ENCODE results near the gene SEC16A. TPM values are rescaled to one million over a fixed set of nuclear protein-coding genes. Genes with fewer than 3 reads are reported as not detected.

SEC16A gene
- polyA plus RNA-seq, 6 donors from 2014 or later: 10.3 to 35.2 (median 20.0) TPM

DNA sequence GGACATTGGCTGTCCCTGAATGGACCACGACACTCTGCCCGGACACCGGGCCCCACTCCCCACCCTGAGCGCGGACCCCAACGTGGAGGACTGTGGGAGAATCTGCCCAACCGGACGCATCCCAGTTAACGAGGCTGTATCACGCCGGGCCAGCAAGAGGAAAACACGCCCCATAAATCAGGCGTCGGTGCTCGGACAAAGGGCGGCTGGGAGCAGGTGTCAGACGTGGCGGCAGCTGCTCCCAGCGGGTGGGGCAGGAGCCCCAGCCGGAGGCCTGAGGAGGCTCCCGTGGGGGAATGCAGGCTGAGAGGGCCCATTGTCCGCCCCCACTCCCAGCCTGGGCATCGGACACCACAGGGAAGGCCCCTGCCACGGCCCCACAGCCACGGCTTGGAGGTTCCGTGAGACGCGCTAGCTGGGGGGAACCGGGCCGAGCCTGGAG is 43.8 kb upstream of the SEC16A start:
- ATAC-seq (ENCODE audit: low read depth in 2 of 2) (no peak), DNase-seq (no peak)
- Mint-ChIP-seq H3K4me3 (no peak overlapping the region), H3K36me3 (no peaks in the 10 kb centered on the region), H3K4me1 (peaks cover 13 to 23% (median 21%) of the 10 kb centered on the region in 3 donors), H3K27ac (no peak overlapping the region), H3K9me3 (no peaks in the 10 kb centered on the region), H3K27me3 (no peaks in the 10 kb centered on the region)

DNA sequence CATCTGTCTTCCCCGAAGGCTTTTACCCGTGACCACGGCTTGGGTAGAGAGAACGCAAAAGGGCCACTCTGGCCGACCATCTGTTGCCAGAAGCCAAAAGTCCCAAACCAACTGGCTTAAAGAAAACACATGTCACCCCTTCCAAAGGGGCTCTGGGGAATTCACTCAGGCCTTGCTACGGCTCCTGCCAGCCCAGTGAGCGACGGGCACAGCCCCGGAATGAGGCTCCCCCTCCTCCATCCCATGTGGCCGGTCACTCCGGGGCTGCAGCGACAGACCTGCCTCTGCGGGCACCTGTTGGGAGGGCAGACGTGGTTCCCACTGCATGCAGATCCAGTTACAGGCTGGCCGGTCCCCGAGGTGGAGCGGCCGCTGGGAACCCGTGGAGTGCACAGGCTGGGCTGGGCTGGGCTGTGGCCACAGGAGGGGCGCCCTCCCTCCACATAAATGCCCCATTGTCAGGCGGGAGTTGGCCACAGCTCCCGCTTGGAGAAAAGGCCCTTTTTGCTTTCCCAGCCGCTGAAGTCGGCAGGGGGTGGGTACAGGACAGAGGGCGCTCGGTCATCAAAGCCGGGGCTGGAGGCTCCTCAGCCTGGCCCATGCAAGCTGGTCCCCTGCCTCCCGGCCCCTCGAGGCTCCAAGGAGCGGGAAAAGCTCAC is 43.1 kb upstream of the SEC16A start:
- H3K4me3 Mint-ChIP-seq: no peak overlapping the region
- no peaks in the 10 kb centered on the region for H3K9me3 Mint-ChIP-seq
- ATAC-seq (ENCODE audit: low read depth in 2 of 2) (no peak), DNase-seq (no peak)
- H3K27ac Mint-ChIP-seq: peak overlapping the region in 1 of 6 donors; percentile 53
- no peaks in the 10 kb centered on the region for H3K27me3 Mint-ChIP-seq
- peaks cover 8 to 19% (median 17%) of the 10 kb centered on the region in 3 donors for H3K4me1 Mint-ChIP-seq
- no peaks in the 10 kb centered on the region for H3K36me3 Mint-ChIP-seq

DNA sequence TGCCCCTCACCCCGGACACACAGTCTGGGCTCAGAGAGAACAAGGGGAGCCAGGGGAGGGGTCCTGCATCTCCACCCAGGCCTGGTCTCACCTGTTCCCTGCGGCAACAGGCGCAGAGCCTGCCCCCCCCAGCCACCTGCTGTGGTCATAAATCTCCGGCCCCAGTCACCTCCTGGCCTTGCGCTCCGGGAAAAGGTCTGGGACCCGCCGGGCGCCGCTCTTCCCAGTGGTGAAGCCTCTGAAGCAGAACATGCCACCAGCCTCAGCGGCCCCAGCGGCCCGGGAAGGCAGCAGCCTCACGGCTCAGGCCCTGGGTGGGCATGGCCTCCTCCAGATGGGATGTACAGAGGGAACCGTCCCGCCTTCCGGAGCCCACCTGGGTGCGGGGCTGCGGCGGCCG is 42.4 kb upstream of the SEC16A start:
- Mint-ChIP-seq H3K9me3 (no peaks in the 10 kb centered on the region), H3K4me3 (no peak overlapping the region), H3K27ac (peak overlapping the region in 1 of 6 donors; percentile 15), H3K27me3 (no peaks in the 10 kb centered on the region), H3K36me3 (no peaks in the 10 kb centered on the region), H3K4me1 (peaks cover 8 to 11% (median 11%) of the 10 kb centered on the region in 3 donors)
- ATAC-seq (ENCODE audit: low read depth in 2 of 2) (no peak), DNase-seq (no peak)

DNA sequence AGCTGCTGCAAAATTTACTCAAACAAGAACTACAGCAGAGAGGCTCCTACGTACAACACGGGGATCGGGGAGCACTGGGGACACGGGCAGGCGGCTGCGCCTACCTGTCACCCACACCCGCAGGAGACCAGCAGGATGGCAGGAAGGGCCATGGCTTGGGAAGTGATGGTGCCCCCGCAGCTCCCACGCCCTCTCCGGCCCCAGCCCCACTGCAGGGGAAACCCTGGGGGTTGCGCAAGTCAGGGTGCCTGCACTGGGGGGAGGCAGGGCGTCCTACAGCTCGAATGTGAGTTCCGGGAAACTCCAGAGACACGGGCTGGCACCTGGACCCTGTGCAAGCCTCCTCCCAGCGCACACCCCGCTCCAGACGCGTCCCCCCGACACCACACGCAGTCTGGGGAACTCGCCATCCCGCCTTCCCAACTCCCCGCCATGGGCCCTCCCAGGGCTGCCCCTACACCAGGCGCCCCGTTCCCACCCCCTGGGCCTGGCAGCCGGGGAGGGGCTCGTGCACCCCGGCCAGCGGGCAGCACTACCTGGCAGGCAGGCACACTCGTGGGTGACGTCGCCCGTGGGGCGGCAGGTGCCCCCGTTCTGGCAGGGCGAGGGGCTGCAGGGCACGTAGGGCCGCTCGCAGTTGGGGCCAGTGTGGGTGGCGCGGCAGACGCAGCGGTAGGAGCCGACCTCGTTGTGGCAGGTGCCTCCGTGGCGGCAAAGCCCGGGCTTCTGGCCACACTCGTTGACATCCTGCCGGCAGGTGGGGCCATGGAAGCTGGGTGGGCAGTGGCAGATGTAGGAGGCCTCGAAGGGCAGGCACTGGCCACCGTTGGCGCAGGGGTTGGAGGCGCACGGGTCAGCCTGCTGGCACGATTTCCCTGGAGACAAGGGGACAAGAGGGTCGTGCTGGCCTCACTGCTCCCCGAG is 39.7 kb upstream of the SEC16A start:
- ATAC-seq (ENCODE audit: low read depth in 2 of 2) (no peak), DNase-seq (no peak)
- no peak overlapping the region for H3K4me3 Mint-ChIP-seq
- no peak overlapping the region for H3K27ac Mint-ChIP-seq
- peaks cover 0 to 7% (median under 1%) of the 10 kb centered on the region in 3 donors for H3K4me1 Mint-ChIP-seq
- no peaks in the 10 kb centered on the region for H3K27me3 Mint-ChIP-seq
- H3K36me3 Mint-ChIP-seq: no peaks in the 10 kb centered on the region
- H3K9me3 Mint-ChIP-seq: no peaks in the 10 kb centered on the region

DNA sequence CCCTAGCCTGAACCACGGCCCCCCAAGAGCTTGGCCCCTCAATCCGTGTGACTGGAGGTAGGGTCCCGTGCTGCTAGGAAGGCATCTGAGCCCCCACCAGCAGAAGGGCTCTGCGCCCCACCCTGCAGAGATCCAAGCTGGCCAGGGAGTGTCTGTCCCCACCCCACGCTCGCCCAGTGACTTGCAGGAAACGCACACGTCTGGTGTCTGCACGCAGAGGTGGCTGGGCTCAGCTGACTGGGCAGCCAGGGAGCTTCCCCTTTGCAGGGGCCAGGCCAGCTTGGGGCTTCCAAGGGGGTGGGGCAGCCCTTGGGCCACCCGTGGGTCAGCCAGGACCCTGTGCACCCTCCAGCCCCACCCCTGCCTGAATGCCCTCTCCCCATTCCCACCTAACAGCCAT is 38.7 kb upstream of the SEC16A start:
- no peak overlapping the region for H3K27ac Mint-ChIP-seq
- no peaks in the 10 kb centered on the region for H3K9me3 Mint-ChIP-seq
- no peaks in the 10 kb centered on the region for H3K27me3 Mint-ChIP-seq
- DNase-seq: no peak
- no peak overlapping the region for H3K4me3 Mint-ChIP-seq
- no peak for ATAC-seq (ENCODE audit: low read depth in 2 of 2)
- H3K4me1 Mint-ChIP-seq: peaks cover 0 to 7% (median 0%) of the 10 kb centered on the region in 3 donors
- H3K36me3 Mint-ChIP-seq: no peaks in the 10 kb centered on the region

DNA sequence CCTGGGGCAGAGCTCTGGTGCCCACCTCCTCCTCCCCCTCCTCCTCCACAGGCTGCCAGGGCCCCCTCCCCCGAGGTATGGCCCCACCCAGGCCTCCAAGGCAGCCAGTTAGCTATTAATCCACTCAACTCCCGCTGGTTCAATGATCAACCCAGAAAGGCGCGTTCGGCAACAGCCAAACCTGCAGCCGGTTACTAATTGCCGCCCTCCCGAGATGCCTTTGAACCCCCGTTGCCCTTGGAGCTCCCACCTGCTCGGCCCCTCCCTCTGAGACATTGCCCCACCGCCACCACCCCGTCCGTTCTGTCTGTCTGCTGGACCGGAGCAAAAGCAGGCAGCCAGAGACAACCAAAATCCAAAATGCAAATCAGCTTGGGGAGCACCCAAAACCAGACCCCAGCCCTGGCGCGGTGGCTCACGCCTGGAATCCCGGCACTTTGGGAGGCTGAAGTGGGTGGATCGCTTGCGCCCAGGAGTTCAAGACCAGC is 37.3 kb upstream of the SEC16A start:
- no peaks in the 10 kb centered on the region for H3K27me3 Mint-ChIP-seq
- ATAC-seq (ENCODE audit: low read depth in 2 of 2): no peak
- H3K4me3 Mint-ChIP-seq: no peak overlapping the region
- peaks cover 0 to 7% (median 0%) of the 10 kb centered on the region in 3 donors for H3K4me1 Mint-ChIP-seq
- no peak overlapping the region for H3K27ac Mint-ChIP-seq
- no peak for DNase-seq
- no peaks in the 10 kb centered on the region for H3K36me3 Mint-ChIP-seq
- no peaks in the 10 kb centered on the region for H3K9me3 Mint-ChIP-seq

DNA sequence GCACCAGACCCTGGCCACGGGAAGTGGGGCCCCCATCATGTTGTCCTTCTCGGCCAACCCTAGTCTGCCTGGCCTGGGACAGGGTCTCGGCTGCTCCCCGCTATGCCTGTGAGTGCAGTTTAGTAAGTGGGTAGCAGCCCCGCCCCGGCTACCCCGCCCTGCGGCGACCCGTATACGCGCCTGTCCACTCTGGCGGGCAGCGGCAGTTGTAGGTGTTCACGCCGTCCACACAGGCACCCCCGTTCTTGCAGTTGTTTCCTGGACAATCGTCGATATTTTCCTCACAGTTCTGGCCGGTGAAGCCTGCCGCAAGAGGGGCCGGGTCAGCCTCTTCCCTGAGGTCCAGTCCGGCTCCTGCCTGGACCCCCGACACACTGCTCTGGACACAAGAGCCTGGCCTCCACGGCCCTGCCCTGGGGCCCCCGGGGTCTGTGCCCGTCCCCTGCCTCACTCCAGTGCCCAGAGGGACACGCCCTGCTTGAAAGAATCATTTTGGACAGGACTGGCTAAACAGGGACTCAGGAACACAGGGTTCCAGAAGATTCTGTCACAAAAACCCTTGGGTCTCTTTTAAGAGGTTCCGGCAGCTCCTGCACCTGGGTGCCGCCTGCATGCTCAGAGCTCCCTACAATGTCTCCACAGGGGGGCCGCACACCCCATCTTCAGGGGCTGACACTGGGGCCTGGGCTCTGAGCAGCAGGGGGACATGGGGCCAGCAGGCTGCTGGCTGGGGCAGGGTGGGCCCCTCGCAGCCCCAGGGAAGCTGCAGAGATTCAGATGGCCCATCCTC is 36.6 kb upstream of the SEC16A start:
- DNase-seq: no peak
- peaks cover 0 to 7% (median 0%) of the 10 kb centered on the region in 3 donors for H3K4me1 Mint-ChIP-seq
- H3K9me3 Mint-ChIP-seq: no peaks in the 10 kb centered on the region
- ATAC-seq (ENCODE audit: low read depth in 2 of 2): no peak
- no peaks in the 10 kb centered on the region for H3K27me3 Mint-ChIP-seq
- no peaks in the 10 kb centered on the region for H3K36me3 Mint-ChIP-seq
- H3K4me3 Mint-ChIP-seq: no peak overlapping the region
- H3K27ac Mint-ChIP-seq: no peak overlapping the region

DNA sequence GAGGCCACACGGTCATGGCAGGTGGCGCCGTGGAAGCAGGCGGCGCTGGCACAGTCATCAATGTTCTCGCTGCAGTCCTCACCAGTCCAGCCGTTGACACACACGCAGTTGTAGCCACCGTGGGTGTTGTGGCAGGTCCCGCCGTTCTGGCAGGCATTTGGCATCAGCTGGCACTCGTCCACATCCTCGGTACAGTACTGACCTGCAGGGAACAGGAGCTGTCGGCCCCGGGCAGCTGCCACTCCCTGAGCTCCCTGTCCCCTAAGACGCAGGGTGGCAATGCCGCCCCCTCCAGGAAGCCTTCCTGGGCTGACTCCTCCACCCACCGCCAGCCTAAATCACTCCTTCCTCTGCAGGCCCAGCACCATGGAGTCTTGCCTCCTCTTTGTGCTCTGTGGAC is 35.8 kb upstream of the SEC16A start:
- DNase-seq (no peak), ATAC-seq (ENCODE audit: low read depth in 2 of 2) (no peak)
- Mint-ChIP-seq H3K9me3 (no peaks in the 10 kb centered on the region), H3K4me1 (peaks cover 0 to 7% (median 0%) of the 10 kb centered on the region in 3 donors), H3K27me3 (no peaks in the 10 kb centered on the region), H3K27ac (no peak overlapping the region), H3K36me3 (no peaks in the 10 kb centered on the region), H3K4me3 (no peak overlapping the region)

DNA sequence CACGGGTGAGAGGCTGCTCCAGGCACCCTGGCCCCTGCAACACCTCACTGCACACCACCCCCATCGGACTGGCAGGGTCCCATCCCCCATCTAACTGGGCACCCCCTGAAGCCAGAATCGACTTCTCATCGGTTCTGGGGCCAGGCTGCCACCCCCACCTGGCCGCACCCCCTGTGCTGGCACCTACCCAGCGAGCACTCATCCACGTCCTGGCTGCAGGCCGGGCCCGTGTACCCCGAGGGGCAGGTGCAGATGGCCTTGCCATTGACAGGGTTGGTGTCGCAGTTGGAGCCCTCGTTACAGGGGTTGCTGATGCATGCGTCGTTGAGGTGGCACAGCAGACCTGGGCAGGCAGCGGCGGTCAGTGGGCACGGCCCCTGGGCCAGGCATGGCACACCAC is 35.1 kb upstream of the SEC16A start:
- no peak for ATAC-seq (ENCODE audit: low read depth in 2 of 2)
- Mint-ChIP-seq H3K36me3 (no peaks in the 10 kb centered on the region), H3K27ac (no peak overlapping the region), H3K9me3 (no peaks in the 10 kb centered on the region), H3K27me3 (no peaks in the 10 kb centered on the region), H3K4me3 (no peak overlapping the region), H3K4me1 (peaks cover 0 to 7% (median 0%) of the 10 kb centered on the region in 3 donors)
- no peak for DNase-seq

DNA sequence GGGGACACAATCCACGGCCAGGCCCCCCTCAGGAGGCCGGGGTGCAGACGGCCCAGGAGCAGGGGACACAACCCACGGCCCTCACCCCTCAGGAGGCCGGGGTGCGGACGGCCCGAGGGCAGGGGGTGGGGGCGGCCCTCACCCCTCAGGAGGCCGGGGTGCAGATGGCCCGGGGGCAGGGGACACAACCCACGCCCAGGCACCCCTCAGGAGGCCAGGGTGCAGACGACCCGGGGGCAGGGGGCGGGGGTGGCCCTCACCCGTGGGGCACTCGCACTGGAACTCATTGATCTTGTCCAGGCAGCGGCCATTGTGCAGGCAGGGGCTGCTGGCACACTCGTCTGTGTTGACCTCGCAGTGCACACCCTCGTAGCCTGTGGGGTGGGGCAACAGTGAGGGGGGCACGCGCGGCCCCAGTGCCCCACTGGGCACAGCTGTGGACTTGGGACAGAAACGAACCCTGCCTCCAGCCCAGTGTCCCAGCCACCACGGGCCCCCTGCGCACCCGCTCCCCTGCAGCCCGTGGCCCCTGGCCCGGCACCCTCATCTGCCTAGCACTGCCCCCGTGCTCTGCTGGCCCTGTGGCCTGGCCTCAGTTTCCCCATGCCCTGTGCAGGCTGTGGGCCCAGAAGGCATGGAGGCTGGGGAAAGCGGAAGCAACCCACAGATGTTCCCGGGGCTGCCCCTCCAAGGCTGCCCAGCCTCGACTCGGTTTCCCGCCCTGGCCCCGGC is 34.3 kb upstream of the SEC16A start:
- Mint-ChIP-seq H3K36me3 (no peaks in the 10 kb centered on the region), H3K27ac (no peak overlapping the region), H3K9me3 (no peaks in the 10 kb centered on the region), H3K27me3 (no peaks in the 10 kb centered on the region), H3K4me3 (no peak overlapping the region), H3K4me1 (peaks cover 0 to 7% (median 0%) of the 10 kb centered on the region in 3 donors)
- no peak for DNase-seq
- ATAC-seq (ENCODE audit: low read depth in 2 of 2): no peak

DNA sequence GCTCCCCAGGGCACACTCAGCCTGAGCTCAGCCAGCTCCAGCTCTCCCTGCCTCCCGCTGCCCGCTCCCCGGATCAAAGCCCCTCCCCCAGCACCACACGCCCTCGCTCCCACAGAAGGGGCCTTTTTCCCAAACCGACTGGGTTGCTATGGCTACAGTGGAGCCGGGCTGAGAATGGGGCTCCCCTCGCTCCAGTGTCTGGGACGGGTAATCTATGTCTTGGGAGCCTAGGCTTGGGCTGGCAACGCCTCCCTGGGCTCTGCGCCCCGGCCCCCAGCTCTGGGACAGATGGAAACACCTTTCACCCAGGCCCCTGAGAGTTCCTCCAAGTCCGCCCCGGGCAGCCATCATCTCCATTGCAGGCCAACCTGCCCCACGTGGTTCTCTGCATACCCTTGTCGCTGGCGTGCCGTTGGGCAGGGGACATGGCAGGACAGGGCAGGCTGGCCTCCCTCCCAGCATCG is 33.4 kb upstream of the SEC16A start:
- Mint-ChIP-seq H3K27ac (no peak overlapping the region), H3K27me3 (no peaks in the 10 kb centered on the region), H3K36me3 (no peaks in the 10 kb centered on the region), H3K4me3 (no peak overlapping the region), H3K4me1 (peaks cover 0 to 3% (median 0%) of the 10 kb centered on the region in 3 donors), H3K9me3 (no peaks in the 10 kb centered on the region)
- no peak for ATAC-seq (ENCODE audit: low read depth in 2 of 2)
- DNase-seq: no peak

DNA sequence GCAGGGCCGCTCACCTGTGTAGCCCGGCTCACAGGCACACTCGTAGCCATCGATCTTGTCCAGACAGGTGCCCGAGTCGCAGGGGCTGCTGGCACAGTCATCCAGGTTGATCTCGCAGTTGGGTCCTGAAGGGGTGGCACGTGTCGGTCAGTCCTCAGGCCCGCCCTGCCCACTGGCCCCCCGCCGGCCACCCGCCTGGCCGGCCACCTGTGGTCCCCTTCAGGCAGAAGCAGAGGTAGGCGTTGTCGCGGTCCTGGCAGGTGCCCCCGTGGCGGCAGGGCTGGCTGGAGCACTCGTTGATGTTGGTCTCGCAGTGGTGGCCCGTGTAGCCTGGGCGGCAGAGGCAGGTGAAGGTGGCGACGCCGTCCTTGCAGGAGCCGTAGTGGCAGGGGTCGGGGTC is 32.4 kb upstream of the SEC16A start:
- no peaks in the 10 kb centered on the region for H3K9me3 Mint-ChIP-seq
- no peaks in the 10 kb centered on the region for H3K27me3 Mint-ChIP-seq
- peak overlapping the region in 1 of 6 donors; percentile 75 for H3K27ac Mint-ChIP-seq
- H3K4me1 Mint-ChIP-seq: peaks cover 0 to 3% (median 0%) of the 10 kb centered on the region in 3 donors
- no peak overlapping the region for H3K4me3 Mint-ChIP-seq
- DNase-seq (no peak), ATAC-seq (ENCODE audit: low read depth in 2 of 2) (no peak)
- no peaks in the 10 kb centered on the region for H3K36me3 Mint-ChIP-seq

Data from naive B cell (primary cell).